AG04450 (cell line): Measurements from ENCODE around the gene ANKRD17. TPM values are rescaled to one million over a fixed set of nuclear protein-coding genes. Genes with fewer than 3 reads are reported as not detected.

Experiments used
- CTCF ChIA-PET: fragments of 300-600, 350-600 bp; formaldehyde crosslinking; extraction: SDS; loops from one replicate; lab custom pipeline; 2022; ENCODE audit warnings: antibody characterized with exemption, inconsistent platforms; lab: Charles Lee
- POLR2A ChIA-PET: fragments of 350-600 bp; formaldehyde crosslinking; extraction: SDS; loops from one replicate; lab custom pipeline; 2021; ENCODE audit warnings: antibody characterized with exemption, inconsistent platforms; lab: Yijun Ruan, JAX
- DNase-seq: peaks from one replicate; pipeline ENCODE4 v3.0.0-alpha.2; 2011; ENCODE audit warnings: low read depth, low spot score
- H3K27ac ChIP-seq: one replicate; pipeline ENCODE4 v1.5.1; 2012; ENCODE audit warnings: low read depth, low read length, control low read depth
- H3K27me3 ChIP-seq: one replicate; pipeline ENCODE4 v1.6.0; 2012; ENCODE audit warnings: low read length; ENCODE audit not compliant: control insufficient read depth, insufficient read depth
- H3K4me3 ChIP-seq: 2 replicates; pipeline ENCODE4 v1.5.1; 2011; ENCODE audit warnings: mild to moderate bottlenecking, low read depth, low read length, control low read depth
- H3K9me3 ChIP-seq: 2 replicates; pipeline ENCODE4 v1.5.1; 2012; ENCODE audit warnings: low read length; ENCODE audit not compliant: control insufficient read depth, insufficient read depth
- CTCF ChIP-seq: IDR thresholded peaks from 2 replicates; pipeline ENCODE4 v1.5.1; 2011; ENCODE audit warnings: low read depth, low read length, control low read depth, inconsistent platforms
- polyA plus RNA-seq: library from polyadenylated mRNA; depleted of rRNA; stranded (reverse); fragments of >200 nt; gene quantifications from 2 replicates; pipeline ENCODE4 v1.2.3, GENCODE V29; 2011

ANKRD17 gene
- polyA plus RNA-seq, 1 experiment: 71.1 TPM

GRCh38 chr4:73248821-73249220, 9.8 kb downstream of the ANKRD17 start:
- CTCF ChIA-PET: interaction anchor here (0.9 to 2.4 kb wide), 2 partner anchors 8 to 10 kb away, joined by 3 to 10 read pairs; partner anchors contain the start of gene ANKRD17
- POLR2A ChIA-PET: no interaction called here

GRCh38 chr4:73248416-73248815, 10.2 kb downstream of the ANKRD17 start:
- H3K27me3 ChIP-seq: no peaks in the 10 kb centered on the region
- no peak overlapping the region for H3K27ac ChIP-seq
- no peak for TF ChIP-seq CTCF
- H3K9me3 ChIP-seq: no peaks in the 10 kb centered on the region
- ChIA-PET CTCF (interaction anchor here (0.9 to 2.4 kb wide), 2 partner anchors 9 to 11 kb away, joined by 3 to 10 read pairs; partner anchors contain the start of gene ANKRD17), POLR2A (no interaction called here)
- no peak overlapping the region for H3K4me3 ChIP-seq
- DNase-seq: no peak

More at GRCh38 chr4:73248821-73249220, 9.8 kb downstream of the ANKRD17 start:
- H3K4me3 ChIP-seq: no peak overlapping the region
- H3K9me3 ChIP-seq: no peaks in the 10 kb centered on the region
- TF ChIP-seq CTCF: no peak
- no peak overlapping the region for H3K27ac ChIP-seq
- no peaks in the 10 kb centered on the region for H3K27me3 ChIP-seq
- no peak for DNase-seq

GRCh38 chr4:73247100-73247499, 11.5 kb downstream of the ANKRD17 start:
- no peak overlapping the region for H3K4me3 ChIP-seq
- DNase-seq: no peak
- no peaks in the 10 kb centered on the region for H3K9me3 ChIP-seq
- POLR2A ChIA-PET: no interaction called here
- H3K27ac ChIP-seq: no peak overlapping the region
- no peak for TF ChIP-seq CTCF
- CTCF ChIA-PET: interaction anchor here (2.4 kb wide), 1 partner anchor 10 kb away, joined by 10 read pairs; no protein-coding TSS in a partner anchor
- H3K27me3 ChIP-seq: no peaks in the 10 kb centered on the region

GRCh38 chr4:73245955-73246354, 12.6 kb downstream of the ANKRD17 start:
- no peak overlapping the region for H3K4me3 ChIP-seq
- H3K27me3 ChIP-seq: no peaks in the 10 kb centered on the region
- no peaks in the 10 kb centered on the region for H3K9me3 ChIP-seq
- H3K27ac ChIP-seq: no peak overlapping the region
- TF ChIP-seq CTCF: no peak
- ChIA-PET POLR2A (no interaction called here), CTCF (interaction anchor here (0.6 kb wide), 1 partner anchor 11 kb away, joined by 3 read pairs; no protein-coding TSS in a partner anchor)
- no peak for DNase-seq

GRCh38 chr4:73244945-73245601, 13.5 kb downstream of the ANKRD17 start:
- Histone ChIP-seq H3K27ac (no peak overlapping the region), H3K9me3 (no peaks in the 10 kb centered on the region), H3K4me3 (no peak overlapping the region), H3K27me3 (no peaks in the 10 kb centered on the region)
- DNase-seq: no peak
- no peak for TF ChIP-seq CTCF
- CTCF ChIA-PET: interaction anchor here (1.2 kb wide), 1 partner anchor 12 kb away, joined by 8 read pairs; no protein-coding TSS in a partner anchor
- POLR2A ChIA-PET: no interaction called here
